Measurements from ENCODE around the gene TMCO1. TPM values are rescaled to one million over a fixed set of nuclear protein-coding genes. Genes with fewer than 3 reads are reported as not detected.
"Not testable (repeated sequence)": the region's sequence is repeated elsewhere in the genome, so short reads cannot be mapped to it uniquely, and the experiment has no call there.

Gene TMCO1, protein sequence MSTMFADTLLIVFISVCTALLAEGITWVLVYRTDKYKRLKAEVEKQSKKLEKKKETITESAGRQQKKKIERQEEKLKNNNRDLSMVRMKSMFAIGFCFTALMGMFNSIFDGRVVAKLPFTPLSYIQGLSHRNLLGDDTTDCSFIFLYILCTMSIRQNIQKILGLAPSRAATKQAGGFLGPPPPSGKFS
- 85.4 and 95.1 TPM in 2 replicates for total RNA-seq
- long read RNA-seq, full-length matches to known transcripts = 203 of 218 reads
- long read RNA-seq, partial matches to known transcripts = 0 of 218 reads
- long read RNA-seq, other reads (novel, unspliced or antisense) = 15 of 218 reads

DNA sequence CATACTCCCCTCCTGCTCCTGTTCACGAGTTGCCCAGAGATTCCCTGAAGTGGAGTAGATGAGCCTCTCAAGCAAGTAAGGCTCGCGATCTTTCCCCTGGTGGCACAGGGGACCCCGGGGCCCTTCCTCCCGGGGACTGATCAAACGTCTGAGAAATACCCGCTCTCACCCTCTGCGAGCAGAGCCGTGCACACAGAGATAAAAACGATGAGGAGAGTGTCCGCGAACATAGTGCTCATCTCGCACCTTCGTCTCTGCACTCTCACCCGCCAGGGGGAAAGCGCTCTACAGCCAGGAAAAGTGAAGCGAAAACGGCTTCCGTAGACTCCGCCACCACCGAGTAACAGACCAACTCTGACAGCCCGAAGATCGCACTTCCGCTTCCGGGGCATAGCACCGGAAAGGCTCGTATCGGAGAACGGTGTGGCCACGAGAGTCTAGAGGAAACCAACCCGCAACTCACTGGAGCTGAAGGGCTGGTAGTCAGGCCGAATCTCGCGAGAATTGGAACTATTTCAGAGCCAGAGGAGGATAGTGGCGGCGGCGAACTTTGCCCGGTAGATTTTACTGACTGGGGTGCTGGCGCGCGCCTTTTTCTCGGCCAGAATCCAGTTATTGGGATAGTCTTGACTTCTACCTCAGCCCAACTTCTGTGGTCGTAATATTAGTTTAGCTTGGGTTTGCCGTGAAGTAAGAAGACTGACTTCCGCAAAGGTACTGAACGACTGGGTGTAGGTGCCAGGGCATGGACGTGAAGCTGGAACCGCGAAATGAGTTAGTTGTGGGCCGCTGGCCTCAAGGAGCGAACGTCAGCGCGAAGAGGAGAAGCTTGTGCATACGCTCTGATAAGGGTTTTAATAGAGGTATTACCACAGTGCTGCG lies at the start of gene TMCO1:
Gene TMCO1 (minus strand): TSS at position 356 of the 882 bp plus-strand sequence. CDS start 117 bp downstream, at position 239.
- TF ChIP-seq, protein P1, sequence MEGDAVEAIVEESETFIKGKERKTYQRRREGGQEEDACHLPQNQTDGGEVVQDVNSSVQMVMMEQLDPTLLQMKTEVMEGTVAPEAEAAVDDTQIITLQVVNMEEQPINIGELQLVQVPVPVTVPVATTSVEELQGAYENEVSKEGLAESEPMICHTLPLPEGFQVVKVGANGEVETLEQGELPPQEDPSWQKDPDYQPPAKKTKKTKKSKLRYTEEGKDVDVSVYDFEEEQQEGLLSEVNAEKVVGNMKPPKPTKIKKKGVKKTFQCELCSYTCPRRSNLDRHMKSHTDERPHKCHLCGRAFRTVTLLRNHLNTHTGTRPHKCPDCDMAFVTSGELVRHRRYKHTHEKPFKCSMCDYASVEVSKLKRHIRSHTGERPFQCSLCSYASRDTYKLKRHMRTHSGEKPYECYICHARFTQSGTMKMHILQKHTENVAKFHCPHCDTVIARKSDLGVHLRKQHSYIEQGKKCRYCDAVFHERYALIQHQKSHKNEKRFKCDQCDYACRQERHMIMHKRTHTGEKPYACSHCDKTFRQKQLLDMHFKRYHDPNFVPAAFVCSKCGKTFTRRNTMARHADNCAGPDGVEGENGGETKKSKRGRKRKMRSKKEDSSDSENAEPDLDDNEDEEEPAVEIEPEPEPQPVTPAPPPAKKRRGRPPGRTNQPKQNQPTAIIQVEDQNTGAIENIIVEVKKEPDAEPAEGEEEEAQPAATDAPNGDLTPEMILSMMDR (conservative IDR thresholded peaks at IDR 0.05) = peak; percentile 34
- Mint-ChIP-seq H3K27me3 (ENCODE audit: low read depth) (no peaks in the 10 kb centered on the region), H3K36me3 (ENCODE audit: low read depth) (peaks cover 32% of the 10 kb centered on the region), H3K4me3 (peak within 1 kb of the TSS; percentile 96), H3K9me3 (no peaks in the 10 kb centered on the region), H3K27ac (ENCODE audit: unreplicated experiment) (peak within 1 kb of the TSS; percentile 99), H3K4me1 (peaks cover 43% of the 10 kb centered on the region)
- peak; percentile 83 for DNase-seq (ENCODE audit: low read depth, low spot score)

DNA sequence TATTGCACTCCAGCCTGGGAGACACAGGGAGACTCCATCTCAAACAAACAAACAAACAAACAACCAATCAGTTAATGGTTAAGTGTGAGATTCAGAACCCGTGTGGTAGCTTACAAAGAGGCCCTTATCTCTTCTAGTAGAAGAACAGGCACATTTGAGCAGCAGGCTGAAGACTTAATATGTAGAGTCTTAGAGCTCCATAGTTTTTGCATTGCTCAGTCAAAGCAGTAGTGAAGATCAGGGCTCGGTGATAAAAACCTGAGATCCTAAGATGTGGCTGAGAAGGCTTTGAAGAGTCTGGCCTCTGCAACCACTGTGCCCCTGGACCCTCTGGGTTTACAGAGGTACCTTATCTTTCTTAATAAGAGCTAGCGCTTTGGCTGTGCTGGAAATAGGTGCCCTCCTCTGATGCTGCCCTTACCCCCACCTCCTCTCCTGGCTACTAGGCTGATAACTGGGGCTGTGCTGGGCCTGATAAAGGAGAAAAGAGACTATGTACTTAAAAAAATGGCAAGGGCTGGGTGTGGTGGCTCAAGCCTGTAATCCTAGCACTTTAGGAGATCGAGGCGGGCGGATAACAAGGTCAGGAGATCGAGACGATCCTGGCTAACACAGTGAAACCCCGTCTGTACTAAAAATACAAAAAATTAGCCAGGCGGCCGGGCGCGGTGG lies 48.3 kb upstream of the TMCO1 start:
- H3K27ac Mint-ChIP-seq (ENCODE audit: unreplicated experiment) = no peak overlapping the region
- no peak for DNase-seq (ENCODE audit: low read depth, low spot score)
- TF ChIP-seq, protein P1 (conservative IDR thresholded peaks at IDR 0.05) = no peak
- peaks cover 4% of the 10 kb centered on the region for H3K27me3 Mint-ChIP-seq (ENCODE audit: low read depth)
- H3K36me3 Mint-ChIP-seq (ENCODE audit: low read depth) = no peaks in the 10 kb centered on the region
- no peaks in the 10 kb centered on the region for H3K4me1 Mint-ChIP-seq
- no peak overlapping the region for H3K4me3 Mint-ChIP-seq
- H3K9me3 Mint-ChIP-seq = no peaks in the 10 kb centered on the region

DNA sequence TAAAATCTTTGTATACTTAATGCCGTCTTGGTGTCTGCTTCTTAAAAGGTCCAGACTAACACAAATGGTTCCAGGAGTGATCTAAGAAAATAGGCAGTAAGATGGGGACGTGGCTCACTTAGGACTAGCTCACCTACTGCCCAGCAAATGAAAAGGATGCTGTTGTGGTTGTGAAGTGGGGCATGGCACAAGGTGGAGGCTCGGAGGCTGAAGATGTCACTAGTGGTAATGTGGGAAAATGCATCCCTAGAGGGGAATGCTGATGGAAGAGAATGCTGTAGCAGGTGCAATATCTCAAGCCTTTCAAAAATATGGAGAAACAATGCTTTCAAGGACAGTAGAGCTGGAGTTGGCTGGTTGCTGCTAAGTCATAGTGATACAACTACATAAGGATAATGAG lies 47.5 kb upstream of the TMCO1 start:
- Mint-ChIP-seq H3K27ac (ENCODE audit: unreplicated experiment) (no peak overlapping the region), H3K4me1 (no peaks in the 10 kb centered on the region), H3K4me3 (no peak overlapping the region), H3K9me3 (no peaks in the 10 kb centered on the region), H3K27me3 (ENCODE audit: low read depth) (peaks cover 4% of the 10 kb centered on the region), H3K36me3 (ENCODE audit: low read depth) (no peaks in the 10 kb centered on the region)
- DNase-seq (ENCODE audit: low read depth, low spot score) = no peak
- TF ChIP-seq, protein P1 (conservative IDR thresholded peaks at IDR 0.05) = no peak

DNA sequence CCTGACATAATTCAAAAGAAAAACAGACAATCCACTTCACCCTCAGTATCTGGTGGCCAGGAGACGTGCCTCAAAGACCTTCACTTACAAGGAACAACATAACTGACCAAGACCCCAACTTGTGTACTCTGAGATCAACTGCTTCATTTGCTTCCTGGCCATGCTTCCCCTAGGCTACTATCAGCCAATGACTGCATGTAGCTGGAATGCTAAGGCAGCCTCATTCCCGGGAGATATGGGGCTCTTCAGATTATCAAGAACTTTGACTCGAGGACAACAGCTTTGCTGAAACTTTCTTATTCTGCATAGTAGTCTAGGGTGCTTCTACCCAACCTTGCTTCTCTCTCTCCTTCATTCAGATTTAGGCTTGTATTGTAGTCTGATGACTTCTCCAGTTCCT lies 47.1 kb upstream of the TMCO1 start:
- H3K27me3 Mint-ChIP-seq (ENCODE audit: low read depth) = peaks cover 4% of the 10 kb centered on the region
- no peaks in the 10 kb centered on the region for H3K36me3 Mint-ChIP-seq (ENCODE audit: low read depth)
- H3K4me1 Mint-ChIP-seq = no peaks in the 10 kb centered on the region
- H3K27ac Mint-ChIP-seq (ENCODE audit: unreplicated experiment) = no peak overlapping the region
- TF ChIP-seq, protein P1 (conservative IDR thresholded peaks at IDR 0.05) = no peak
- DNase-seq (ENCODE audit: low read depth, low spot score) = no peak
- H3K4me3 Mint-ChIP-seq = no peak overlapping the region
- H3K9me3 Mint-ChIP-seq = no peaks in the 10 kb centered on the region

DNA sequence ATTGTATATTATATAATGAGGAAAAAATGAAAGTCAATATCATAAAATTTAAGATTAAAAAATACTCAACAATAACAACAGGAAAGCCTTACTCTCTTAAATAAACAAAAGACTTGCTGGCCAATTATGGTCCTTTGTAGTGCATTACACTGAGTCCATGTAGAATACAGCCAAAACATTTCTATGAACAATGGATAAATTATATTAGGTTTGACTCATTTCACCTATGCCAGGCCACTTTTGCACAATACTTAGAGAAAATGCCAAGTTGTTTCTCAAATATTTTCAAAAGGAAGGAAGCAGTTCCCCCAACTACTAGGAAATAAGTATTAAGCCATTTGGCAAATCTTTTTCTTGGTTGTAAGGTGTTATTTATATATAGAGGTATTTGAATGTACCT lies 38.9 kb upstream of the TMCO1 start:
- Mint-ChIP-seq H3K36me3 (ENCODE audit: low read depth) (peaks cover 3% of the 10 kb centered on the region), H3K4me1 (no peaks in the 10 kb centered on the region), H3K27ac (ENCODE audit: unreplicated experiment) (no peak overlapping the region), H3K4me3 (no peak overlapping the region), H3K9me3 (peaks cover 5% of the 10 kb centered on the region), H3K27me3 (ENCODE audit: low read depth) (peaks cover 35% of the 10 kb centered on the region)
- DNase-seq (ENCODE audit: low read depth, low spot score) = no peak
- TF ChIP-seq, protein P1 (conservative IDR thresholded peaks at IDR 0.05) = no peak

DNA sequence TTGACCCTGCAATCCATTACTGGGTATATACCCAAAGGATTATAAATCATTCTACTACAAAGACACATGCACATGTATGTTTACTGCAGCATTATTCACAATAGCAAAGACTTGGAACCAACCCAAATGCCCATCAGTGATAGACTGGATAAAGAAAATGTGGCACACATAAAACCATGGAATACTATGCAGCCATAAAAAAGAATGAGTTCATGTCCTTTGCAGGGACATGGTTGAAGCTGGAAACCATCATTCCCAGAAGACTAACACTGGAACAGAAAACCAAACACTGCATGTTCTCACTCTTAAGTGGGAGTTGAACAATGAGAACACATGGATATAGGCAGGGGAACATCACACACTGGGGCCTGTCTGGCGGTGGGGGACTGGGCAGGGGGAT lies 35.8 kb upstream of the TMCO1 start:
- H3K27ac Mint-ChIP-seq (ENCODE audit: unreplicated experiment); H3K4me3 Mint-ChIP-seq; H3K36me3 Mint-ChIP-seq (ENCODE audit: low read depth); DNase-seq (ENCODE audit: low read depth, low spot score); H3K4me1 Mint-ChIP-seq: not testable (repeated sequence)
- peaks cover 41% of the 10 kb centered on the region for H3K27me3 Mint-ChIP-seq (ENCODE audit: low read depth)
- H3K9me3 Mint-ChIP-seq = peaks cover 15% of the 10 kb centered on the region

Data from neural crest cell (in vitro differentiated cells).